Measurements from ENCODE around the gene RARRES1. TPM values are rescaled to one million over a fixed set of nuclear protein-coding genes. Genes with fewer than 3 reads are reported as not detected.

RARRES1 gene
- total and polyA plus RNA-seq, 2 experiments from 2014 or later, result 36.9 to 73.1 TPM

DNA sequence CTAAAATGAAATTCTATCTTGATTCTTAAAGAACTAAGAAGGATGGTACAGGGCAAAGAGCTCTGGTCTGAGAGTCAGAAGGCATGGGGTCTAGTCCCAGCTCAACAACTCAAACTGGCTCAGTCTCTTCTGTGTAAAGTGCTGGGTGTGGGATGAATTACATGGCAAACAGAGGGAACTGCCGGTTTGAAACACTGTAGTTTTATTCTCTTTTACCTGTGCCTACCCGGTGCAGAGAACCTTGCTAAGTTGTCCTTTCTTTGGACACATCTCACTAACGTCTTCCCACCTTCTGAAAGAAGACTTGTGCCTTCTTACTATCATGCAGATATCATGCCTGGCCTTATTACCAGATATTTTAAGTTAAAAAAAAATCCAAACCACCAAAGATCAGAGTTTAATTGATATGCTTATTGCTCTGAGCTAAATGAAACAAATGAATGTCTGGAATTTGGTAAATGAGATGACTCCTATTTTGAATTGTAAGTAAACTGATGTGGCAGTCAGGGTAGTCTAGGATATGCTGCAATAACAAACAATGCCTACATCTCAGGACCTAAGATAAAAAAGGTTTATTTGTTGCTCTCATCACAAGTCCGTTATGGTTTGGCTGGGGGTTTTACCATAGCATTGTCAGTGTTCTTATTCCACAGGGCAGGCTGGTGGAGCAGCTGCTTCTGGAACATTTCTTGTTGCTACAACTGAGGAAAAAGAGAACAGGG is 12.5 kb upstream of the RARRES1 start:
- Histone ChIP-seq H3K9me3 (ENCODE audit: low read depth) (no peaks in the 10 kb centered on the region), H3K4me2 (no peak overlapping the region), H2AFZ (no peak overlapping the region), H3K4me3 (no peak overlapping the region), H3K79me2 (no peaks in the 10 kb centered on the region), H3K36me3 (replicated peaks; ENCODE audit: insufficient read depth, low read depth) (no peaks in the 10 kb centered on the region), H3K27ac (no peak overlapping the region), H3K27me3 (no peaks in the 10 kb centered on the region), H3K4me1 (ENCODE audit: insufficient read depth) (no peaks in the 10 kb centered on the region), H3K9me2 (replicated peaks; ENCODE audit: insufficient read depth) (no peaks in the 10 kb centered on the region), H4K20me1 (ENCODE audit: insufficient read depth, poor library complexity, severe bottlenecking) (no peaks in the 10 kb centered on the region)
- TF ChIP-seq EZH2phosphoT487 (IDR thresholded peaks at IDR 0.05; ENCODE audit: low read depth, severe bottlenecking, unreplicated experiment) (no peak), EZH2 (IDR thresholded peaks at IDR 0.05; ENCODE audit: borderline replicate concordance) (no peak)
- TF ChIP-seq, protein P1, sequence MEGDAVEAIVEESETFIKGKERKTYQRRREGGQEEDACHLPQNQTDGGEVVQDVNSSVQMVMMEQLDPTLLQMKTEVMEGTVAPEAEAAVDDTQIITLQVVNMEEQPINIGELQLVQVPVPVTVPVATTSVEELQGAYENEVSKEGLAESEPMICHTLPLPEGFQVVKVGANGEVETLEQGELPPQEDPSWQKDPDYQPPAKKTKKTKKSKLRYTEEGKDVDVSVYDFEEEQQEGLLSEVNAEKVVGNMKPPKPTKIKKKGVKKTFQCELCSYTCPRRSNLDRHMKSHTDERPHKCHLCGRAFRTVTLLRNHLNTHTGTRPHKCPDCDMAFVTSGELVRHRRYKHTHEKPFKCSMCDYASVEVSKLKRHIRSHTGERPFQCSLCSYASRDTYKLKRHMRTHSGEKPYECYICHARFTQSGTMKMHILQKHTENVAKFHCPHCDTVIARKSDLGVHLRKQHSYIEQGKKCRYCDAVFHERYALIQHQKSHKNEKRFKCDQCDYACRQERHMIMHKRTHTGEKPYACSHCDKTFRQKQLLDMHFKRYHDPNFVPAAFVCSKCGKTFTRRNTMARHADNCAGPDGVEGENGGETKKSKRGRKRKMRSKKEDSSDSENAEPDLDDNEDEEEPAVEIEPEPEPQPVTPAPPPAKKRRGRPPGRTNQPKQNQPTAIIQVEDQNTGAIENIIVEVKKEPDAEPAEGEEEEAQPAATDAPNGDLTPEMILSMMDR (IDR thresholded peaks at IDR 0.05; ENCODE audit: poor library complexity), result no peak
- no peak for DNase-seq (ENCODE audit: low spot score)
- WGBS (ENCODE audit: low lambda C conversion rate, missing lambda C conversion rate), result 95% methylated on average over 4 of the region's 4 CpGs

DNA sequence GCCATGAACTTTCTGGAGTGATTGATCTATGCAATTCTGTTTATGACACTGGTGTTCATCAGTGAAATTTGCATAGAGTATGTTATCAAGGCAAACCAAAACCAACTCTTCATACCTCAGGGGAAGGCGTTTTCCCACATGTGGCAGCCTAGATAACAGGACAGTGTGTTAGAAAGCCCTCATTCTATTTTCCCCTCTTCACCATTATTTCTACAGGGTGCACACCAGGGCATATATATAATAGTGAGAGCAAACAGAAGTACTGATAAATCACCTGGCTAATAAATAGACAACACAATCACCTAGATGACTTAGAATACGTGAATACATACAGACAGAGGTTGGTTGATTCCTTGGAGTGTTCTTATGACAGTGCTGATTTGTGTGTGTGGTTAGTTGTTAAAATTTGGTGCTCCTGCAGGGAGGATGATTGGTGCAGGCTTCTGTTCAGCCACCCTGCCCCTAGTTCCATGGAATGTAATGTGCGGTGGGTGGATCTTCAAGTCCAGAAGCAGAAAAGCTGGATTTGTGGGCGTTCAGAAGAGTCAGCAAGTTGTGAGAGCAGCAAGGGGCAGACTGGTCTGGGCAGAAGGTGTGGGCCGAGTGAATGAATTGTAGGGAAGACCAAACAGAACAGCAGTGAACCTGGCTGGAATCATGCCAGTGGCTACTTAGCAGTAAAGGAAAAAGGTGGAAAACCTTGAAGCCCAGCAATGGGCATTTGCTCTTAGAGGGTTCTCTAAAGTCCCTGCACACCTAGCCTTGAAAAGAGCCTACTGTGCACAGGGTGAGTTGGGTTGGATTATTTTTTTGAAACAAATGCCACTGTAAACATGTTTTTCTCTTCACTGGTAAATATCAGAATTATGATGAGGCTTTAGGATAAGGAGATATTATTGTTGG is 11.7 kb upstream of the RARRES1 start:
- DNase-seq (ENCODE audit: low spot score), result no peak
- Histone ChIP-seq H3K27ac (no peak overlapping the region), H3K4me3 (no peak overlapping the region), H3K79me2 (no peaks in the 10 kb centered on the region), H3K27me3 (no peaks in the 10 kb centered on the region), H4K20me1 (ENCODE audit: insufficient read depth, poor library complexity, severe bottlenecking) (no peaks in the 10 kb centered on the region), H3K4me1 (ENCODE audit: insufficient read depth) (no peaks in the 10 kb centered on the region), H2AFZ (no peak overlapping the region), H3K9me2 (replicated peaks; ENCODE audit: insufficient read depth) (no peaks in the 10 kb centered on the region), H3K36me3 (replicated peaks; ENCODE audit: insufficient read depth, low read depth) (no peaks in the 10 kb centered on the region), H3K4me2 (no peak overlapping the region), H3K9me3 (ENCODE audit: low read depth) (no peaks in the 10 kb centered on the region)
- WGBS (ENCODE audit: low lambda C conversion rate, missing lambda C conversion rate), result 87% methylated on average over 5 of the region's 5 CpGs
- TF ChIP-seq, protein P1 (IDR thresholded peaks at IDR 0.05; ENCODE audit: poor library complexity), result no peak
- TF ChIP-seq EZH2 (IDR thresholded peaks at IDR 0.05; ENCODE audit: borderline replicate concordance), result no peak
- TF ChIP-seq EZH2phosphoT487 (IDR thresholded peaks at IDR 0.05; ENCODE audit: low read depth, severe bottlenecking, unreplicated experiment), result no peak

DNA sequence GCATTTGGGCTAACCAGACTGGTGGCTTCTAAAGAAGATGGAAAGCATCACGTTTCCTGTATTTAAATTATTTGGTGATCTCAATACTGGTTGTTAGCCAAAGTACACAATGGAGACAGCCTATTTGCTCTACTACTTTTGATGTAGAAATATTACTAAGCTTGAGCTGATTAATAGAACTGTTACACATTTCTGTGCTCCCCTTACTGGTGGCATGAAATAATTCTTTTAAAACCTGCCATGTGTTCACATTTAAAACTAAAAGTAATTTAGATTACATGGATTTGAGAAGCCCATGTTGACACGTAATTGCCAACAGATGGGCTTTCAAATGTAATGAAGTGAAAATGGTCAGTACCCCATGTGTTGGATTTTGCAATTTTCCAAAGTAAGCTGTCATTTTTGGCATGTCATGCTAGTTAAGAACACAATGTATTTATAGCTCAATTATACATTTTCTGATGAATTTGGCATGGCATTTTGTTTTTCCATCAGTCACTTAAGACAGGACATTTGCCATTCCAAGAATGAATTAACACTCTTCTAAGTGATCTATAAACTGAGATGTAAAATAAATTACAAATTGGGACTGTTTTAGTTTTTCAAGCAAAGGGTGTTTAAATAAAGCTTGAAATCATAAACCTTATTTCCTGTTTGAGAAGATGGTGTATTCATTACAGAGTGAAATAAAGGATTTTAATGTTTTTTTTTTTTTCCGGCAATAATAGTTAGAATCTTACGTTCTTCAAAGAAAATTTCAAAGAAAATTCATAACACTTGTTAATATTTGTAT is 10.8 kb upstream of the RARRES1 start:
- Histone ChIP-seq H3K27ac (no peak overlapping the region), H3K27me3 (no peaks in the 10 kb centered on the region), H3K9me2 (replicated peaks; ENCODE audit: insufficient read depth) (no peaks in the 10 kb centered on the region), H4K20me1 (ENCODE audit: insufficient read depth, poor library complexity, severe bottlenecking) (no peaks in the 10 kb centered on the region), H3K4me2 (no peak overlapping the region), H3K36me3 (replicated peaks; ENCODE audit: insufficient read depth, low read depth) (no peaks in the 10 kb centered on the region), H3K9me3 (ENCODE audit: low read depth) (no peaks in the 10 kb centered on the region), H3K79me2 (no peaks in the 10 kb centered on the region), H2AFZ (no peak overlapping the region), H3K4me3 (no peak overlapping the region), H3K4me1 (ENCODE audit: insufficient read depth) (no peaks in the 10 kb centered on the region)
- WGBS (ENCODE audit: low lambda C conversion rate, missing lambda C conversion rate), result 82% methylated on average over 4 of the region's 4 CpGs
- TF ChIP-seq EZH2 (IDR thresholded peaks at IDR 0.05; ENCODE audit: borderline replicate concordance) (no peak), EZH2phosphoT487 (IDR thresholded peaks at IDR 0.05; ENCODE audit: low read depth, severe bottlenecking, unreplicated experiment) (no peak)
- TF ChIP-seq, protein P1 (IDR thresholded peaks at IDR 0.05; ENCODE audit: poor library complexity), result no peak
- no peak for DNase-seq (ENCODE audit: low spot score)

Measured in hepatocyte (in vitro differentiated cells).